GM19099 (cell line): ENCODE results near the gene CYB561D2.
A peak's percentile ranks its signal among the peaks of the same experiment; 100 is the strongest.

Source experiments
- POLR2A ChIP-seq: IDR thresholded peaks from 3 replicates; pipeline ENCODE4 v1.6.1; 2011; ENCODE audit warnings: low read depth; ENCODE audit not compliant: insufficient read length; ENCODE audit errors: extremely low read depth

The CYB561D2 gene

DNA sequence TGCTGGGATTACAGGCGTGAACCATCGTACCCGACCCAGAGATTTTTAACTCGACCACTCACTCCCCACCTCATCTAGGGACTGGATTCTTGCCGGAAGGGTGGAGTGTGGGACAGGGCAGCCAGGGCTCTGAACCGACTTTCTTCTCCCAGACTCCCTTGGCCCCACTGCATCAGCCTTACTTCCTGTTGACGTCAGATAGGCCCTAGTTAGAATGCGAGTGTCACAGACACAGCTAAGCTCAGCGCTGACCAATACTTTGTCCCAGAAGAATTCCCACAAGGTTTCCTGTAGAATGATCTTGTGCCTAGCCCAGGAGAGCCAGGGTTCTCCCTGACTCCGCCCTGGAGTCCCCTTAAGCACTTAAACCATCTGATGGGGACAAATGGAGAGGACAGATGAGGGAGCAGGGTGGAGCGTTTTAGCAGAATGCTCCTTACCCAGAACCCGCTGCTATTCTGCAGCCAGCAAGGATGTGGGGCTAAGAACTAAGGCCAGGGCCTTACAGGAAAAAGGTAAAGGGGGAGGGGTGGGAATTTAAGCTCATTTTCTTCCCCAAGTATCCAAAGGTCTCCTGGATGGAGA is 16.8 kb upstream of the CYB561D2 start:
- no peak for TF ChIP-seq POLR2A

DNA sequence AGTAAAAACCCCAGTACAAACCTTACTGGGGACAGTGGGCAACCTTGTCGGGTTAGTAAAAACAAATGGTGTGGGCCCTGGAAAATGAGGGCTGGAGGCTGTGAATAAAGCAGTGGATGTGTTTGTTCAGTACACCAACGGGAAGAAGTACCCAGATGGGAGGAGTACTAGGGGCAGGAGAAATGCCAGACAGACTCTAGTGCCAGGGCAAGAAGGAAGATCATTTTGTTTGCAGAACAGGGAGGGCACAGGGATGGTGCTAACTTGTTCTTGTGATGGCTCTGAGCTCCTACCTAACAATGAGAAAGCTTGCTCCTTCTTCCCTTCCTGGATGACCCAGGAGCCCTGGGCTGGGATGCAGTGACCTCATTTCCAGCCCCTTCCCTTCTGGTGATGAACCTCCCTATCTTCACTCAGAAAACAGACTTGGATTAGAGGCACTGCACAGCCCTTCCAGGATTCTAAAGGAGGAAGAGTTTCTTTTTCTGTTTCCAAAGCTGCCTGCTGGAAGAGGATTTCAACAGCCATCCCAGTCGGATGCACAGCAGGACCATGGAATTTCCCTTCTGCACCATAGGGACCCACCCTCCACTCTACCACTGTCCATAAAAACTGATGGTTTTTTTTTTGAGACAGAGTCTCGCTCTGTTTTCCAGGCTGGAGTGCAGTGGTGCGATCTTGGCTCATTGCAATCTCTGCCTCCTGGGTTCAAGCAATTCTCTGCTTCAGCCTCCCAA is 16.2 kb upstream of the CYB561D2 start:
- no peak for TF ChIP-seq POLR2A

DNA sequence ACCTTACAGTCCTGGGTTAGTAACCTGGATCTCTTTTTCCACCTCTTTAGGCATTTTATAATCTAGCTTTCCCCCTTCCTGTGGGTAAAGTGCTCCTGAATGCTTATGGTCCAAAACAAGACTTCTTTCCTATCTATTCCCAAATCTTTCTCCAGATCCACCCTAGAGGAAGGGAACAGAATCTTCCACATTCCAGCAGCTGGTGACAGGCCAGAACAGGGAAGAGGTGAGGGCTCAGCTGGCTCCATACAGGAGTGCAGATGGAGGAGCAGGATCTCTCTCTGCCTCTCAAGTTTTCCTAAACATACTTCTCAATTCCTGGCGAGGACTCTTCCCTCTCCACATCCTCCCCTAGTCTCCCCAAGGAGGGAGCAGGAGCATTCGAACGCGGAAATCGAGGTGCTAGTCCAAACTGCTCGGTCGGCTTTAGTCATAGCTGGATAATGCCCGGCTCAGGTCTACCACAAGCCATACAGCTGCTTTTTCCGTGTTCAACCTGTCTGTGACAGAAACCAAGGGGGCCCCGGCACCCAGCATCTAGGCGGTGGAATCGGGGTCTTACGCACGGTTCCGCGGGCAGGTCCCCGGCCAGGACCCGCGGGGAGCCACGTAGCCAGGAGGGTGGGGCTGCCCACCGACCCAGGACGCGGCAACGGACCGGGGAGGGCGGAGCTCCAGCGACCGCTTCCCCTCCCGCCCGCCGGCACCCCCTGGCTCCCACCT is 14.0 kb upstream of the CYB561D2 start:
- TF ChIP-seq POLR2A: no peak

DNA sequence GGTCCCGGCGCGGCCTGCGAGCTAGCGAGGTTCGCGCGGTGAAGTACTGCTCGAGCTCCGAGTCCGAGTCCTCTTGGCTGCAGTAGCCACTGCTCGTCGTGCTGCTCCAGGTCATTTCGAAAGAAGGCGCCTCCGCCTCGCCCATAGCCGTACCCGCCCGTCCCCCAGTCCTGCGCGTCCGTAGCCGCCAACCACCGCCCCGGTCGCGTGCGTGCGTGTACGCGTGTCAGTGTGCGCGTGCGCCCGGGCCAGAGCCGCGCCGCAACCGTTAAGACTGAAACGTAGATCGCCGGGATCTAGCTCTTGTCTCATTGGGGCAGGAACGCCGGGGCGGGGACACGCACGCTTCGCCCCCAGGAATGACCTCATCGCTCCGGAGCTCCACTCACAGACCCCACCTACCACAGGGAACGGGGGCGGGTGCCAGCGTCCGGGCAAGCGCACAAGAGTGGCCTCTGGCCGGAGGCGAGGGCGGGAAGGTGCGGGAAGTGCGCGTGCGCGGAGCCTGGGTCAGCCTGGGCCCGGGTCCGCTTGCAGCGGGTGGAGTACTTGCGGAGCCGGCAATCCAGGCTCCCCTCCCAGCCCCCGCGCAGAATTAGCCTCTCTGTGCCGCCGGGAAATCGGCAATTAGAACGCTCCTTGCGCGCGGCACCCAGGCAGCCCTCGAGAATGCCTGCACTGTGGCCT is 13.3 kb upstream of the CYB561D2 start:
- peak; percentile 82 for TF ChIP-seq POLR2A

DNA sequence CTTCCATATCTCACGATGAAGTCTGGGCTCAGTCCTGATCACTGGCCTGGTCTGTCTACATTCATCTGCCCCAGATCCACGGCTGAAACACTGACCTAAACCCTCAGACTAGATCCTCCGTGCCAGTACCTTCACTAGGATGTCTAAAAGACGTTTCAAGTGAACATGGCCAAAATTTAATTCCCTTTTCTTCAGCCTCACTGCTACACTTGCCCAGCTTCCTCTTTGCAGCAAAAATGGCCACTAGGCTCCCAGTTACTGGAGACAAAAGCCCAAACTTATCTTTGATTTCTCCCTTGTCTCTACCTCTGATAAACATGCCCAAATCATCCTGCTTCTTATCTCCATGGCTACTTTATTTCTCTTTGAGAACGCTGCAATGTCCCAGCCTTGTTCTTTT is 11.7 kb upstream of the CYB561D2 start:
- TF ChIP-seq POLR2A: no peak

DNA sequence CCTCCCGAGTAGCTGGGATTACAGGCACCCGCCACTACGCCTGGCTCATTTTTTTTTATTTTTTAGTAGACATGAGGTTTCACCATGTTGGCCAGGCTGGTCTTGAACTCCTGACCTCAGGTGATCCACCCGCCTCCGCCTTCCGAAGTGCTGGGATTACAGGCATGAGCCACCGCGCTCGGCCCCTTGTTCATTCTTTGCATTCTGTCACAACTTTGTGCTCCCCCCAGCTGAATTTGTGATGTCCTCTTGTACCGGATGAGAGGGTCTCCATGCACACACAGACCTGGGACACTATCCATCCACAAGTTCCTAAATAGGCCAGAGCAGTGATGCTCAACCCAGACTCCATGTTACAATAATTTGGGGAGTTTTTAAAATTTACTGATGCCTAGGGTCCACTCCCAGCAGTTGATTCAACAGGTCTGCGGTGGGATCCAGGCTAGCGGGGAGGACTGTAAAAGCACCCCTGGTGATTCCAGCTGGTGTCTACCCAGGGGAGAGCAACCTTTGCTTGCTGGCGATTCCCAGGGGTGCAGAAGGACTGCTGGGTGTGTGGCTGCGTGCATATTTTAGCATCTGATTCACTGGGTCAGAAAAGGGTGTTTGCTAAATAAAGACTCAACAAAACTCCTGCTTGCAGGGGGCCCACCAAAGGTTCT is 11.0 kb upstream of the CYB561D2 start:
- TF ChIP-seq POLR2A: no peak

DNA sequence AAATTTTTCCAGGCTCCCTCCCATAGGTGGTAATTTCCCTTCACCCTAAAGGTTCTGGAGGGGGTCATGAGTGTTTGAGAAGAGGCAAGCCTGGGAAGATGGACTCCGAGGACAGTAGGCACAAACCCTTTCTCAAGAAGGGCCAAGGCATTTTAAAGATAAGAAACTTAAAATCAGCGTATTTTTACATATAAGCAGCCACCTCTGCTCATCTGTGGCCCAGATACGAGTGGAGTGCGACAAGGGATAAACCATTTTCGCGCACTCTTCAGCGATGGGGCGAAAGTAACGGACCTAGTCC is 10.6 kb upstream of the CYB561D2 start:
- no peak for TF ChIP-seq POLR2A

DNA sequence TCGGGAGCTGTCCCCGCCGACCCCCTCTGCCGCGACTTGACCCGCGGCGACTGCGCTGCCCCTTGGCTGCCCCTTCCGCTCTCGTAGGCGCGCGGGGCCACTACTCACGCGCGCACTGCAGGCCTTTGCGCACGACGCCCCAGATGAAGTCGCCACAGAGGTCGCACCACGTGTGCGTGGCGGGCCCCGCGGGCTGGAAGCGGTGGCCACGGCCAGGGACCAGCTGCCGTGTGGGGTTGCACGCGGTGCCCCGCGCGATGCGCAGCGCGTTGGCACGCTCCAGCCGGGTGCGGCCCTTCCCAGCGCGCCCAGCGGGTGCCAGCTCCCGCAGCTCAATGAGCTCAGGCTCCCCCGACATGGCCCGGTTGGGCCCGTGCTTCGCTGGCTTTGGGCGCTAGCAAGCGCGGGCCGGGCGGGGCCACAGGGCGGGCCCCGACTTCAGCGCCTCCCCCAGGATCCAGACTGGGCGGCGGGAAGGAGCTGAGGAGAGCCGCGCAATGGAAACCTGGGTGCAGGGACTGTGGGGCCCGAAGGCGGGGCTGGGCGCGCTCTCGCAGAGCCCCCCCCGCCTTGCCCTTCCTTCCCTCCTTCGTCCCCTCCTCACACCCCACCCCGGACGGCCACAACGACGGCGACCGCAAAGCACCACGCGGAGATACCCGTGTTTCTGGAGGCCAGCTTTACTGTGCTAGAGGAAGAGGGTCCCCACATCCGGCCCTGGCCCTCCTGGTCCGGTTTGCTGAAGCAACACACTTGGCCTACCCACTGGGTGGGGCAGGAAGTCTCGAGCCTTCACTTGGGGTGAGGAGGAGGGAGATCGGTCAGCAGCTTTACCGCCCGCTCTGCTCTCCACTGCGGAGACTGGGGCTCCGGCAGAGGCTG is 10.0 kb upstream of the CYB561D2 start, which contains the start of gene RASSF1:
Gene RASSF1 (minus strand): TSS at position 389 of the 882 bp plus-strand sequence. CDS start 31 bp downstream, at position 358.
- TF ChIP-seq POLR2A: peak; percentile 65

DNA sequence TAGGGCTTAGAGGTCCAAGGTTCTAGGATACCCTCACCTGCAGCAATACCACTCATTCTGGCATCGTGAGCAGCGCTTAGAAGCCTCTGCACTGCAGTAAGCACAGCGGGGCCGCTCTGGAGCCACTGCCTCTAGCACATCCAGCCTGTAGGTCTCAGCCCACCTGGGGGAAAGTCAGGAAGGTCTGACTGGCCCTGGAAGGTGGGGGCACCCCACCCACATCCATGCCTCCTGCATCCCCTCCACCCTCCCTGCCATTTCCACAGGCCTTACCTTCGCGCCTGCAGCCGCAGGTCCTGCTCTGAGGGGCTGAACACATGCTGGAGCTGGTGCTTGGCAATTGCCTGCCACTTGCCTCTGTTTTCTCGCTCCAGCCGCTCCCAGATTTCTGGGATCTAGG is 9.1 kb upstream of the CYB561D2 start:
- no peak for TF ChIP-seq POLR2A

DNA sequence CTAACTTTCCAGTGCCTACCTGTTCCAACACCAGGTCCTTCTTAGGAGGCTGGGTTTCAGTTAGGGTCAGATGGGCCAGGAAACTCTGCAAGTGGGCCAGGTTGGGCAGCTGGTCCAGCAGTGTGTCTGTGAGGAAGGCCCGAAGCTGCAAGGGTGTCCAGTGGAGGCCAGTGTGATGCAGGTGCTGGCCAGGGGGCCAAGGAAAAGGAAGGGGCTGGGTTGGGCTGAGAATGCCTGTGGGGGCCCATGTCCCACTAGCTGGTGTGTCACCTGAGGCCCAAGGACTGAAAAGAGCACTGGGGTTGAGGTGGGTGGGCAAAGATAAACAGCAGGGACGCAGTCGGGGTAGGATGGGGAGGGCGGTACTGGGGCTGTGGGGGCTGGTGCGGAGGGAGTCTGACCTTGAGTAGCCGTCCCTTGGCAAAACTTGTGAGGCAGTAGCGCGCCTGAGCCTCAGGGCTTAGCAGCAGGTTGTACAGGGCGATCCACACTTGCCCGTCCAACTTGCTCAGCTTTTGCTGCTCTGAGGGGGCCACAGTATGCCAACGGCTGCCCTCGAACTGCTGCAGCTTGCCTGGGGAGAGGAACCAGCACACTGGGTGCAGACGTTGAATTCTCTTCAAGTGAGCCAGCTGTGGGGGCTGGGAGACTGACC is 8.5 kb upstream of the CYB561D2 start:
- no peak for TF ChIP-seq POLR2A

DNA sequence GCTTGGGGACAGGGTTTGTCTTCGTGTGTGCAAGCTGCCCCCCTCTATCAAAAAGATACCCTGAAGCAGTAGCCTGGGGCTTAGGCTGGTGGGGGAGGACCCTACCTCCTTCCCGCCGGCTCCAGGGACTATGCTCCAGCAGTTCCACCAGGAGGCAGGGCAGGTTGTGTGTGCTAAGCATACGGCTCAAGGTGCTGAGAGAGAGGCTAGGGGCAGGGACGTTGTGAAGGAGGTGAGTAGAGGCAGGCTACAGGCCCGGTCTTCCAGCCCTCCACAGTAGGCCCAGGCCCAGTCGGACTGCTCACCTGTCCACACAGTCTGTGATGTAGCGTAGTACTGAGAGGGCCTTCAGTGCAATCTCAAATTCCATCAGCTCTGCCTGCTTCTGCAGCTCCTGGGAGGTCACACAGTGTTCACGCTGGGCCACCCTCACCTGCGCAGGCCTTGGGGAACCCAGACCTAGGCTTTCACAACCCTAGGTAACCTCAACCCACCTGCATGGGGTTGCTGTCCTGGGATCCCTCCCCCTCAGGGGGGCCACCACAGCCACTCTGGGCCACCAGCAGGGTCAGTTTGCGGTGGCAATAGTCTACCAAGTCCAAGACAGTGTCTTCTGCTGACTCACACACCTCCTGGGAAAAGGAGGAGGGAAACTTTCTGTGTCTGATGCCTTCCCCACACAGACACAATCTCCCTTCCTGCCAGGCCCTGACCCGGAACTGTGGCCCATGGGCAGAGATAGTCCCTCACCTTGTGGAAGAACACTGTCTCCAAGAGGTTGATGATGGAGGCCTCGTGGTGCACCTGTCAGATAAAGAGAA is 7.6 kb upstream of the CYB561D2 start:
- no peak for TF ChIP-seq POLR2A

DNA sequence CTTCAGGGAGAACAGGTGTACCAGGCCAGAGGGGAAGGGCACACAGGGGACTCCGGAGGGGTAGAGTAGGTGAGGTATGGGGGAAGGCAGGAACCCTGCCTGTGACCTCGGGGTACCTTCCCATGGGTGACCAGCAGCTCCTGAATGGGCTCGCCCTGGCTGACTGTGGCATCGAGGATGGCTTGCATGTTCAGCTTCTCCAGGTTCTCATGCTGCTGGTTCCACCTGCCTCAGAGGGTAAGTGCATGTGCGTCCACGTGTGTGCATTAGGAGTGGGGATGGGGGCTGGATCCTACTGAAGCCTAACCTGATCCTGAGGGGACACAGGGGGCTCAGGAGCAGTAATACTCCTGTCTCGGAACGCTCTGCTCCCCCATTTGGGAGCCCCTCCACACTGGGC is 5.7 kb upstream of the CYB561D2 start:
- no peak for TF ChIP-seq POLR2A
